ENCODE measurements around the gene ACSL1.
"Not testable (repeated sequence)": the region's sequence is repeated elsewhere in the genome, so short reads cannot be mapped to it uniquely, and the experiment has no call there.

The ACSL1 gene

GRCh38 chr4:184785813-184786212 is 40.0 kb downstream of the ACSL1 start:
- Histone ChIP-seq H3K36me3 (peaks cover 33% of the 10 kb centered on the region), H3K9me3 (ENCODE audit: severe bottlenecking) (no peaks in the 10 kb centered on the region), H3K27ac (no peak overlapping the region), H3K27me3 (ENCODE audit: insufficient read depth, low read depth, severe bottlenecking) (no peaks in the 10 kb centered on the region), H3K4me3 (ENCODE audit: low read depth, low read length) (no peak overlapping the region)
- DNase-seq = no peak
- TF ChIP-seq CTCF (IDR thresholded peaks at IDR 0.05; ENCODE audit: low read depth, low read length) = no peak

- no peak overlapping the region for H3K27ac ChIP-seq
- no peak for DNase-seq
- no peak for TF ChIP-seq CTCF (IDR thresholded peaks at IDR 0.05; ENCODE audit: low read depth, low read length)
These were observed 41.0 kb downstream of the ACSL1 start for GRCh38 chr4:184784628-184785257.

GRCh38 chr4:184782731-184783373 is 42.9 kb downstream of the ACSL1 start:
- H3K4me3 ChIP-seq (ENCODE audit: low read depth, low read length) = no peak overlapping the region
- H3K9me3 ChIP-seq (ENCODE audit: severe bottlenecking) = peaks cover 3% of the 10 kb centered on the region
- H3K27me3 ChIP-seq (ENCODE audit: insufficient read depth, low read depth, severe bottlenecking) = no peaks in the 10 kb centered on the region
- no peak overlapping the region for H3K27ac ChIP-seq
- DNase-seq = no peak
- peaks cover 33% of the 10 kb centered on the region for H3K36me3 ChIP-seq
- TF ChIP-seq CTCF (IDR thresholded peaks at IDR 0.05; ENCODE audit: low read depth, low read length) = no peak

More at GRCh38 chr4:184784628-184785257, 41.0 kb downstream of the ACSL1 start:
- H3K9me3 ChIP-seq (ENCODE audit: severe bottlenecking) = no peaks in the 10 kb centered on the region
- H3K27me3 ChIP-seq (ENCODE audit: insufficient read depth, low read depth, severe bottlenecking) = no peaks in the 10 kb centered on the region
- peaks cover 38% of the 10 kb centered on the region for H3K36me3 ChIP-seq
- no peak overlapping the region for H3K4me3 ChIP-seq (ENCODE audit: low read depth, low read length)

GRCh38 chr4:184779160-184779559 is 46.6 kb downstream of the ACSL1 start:
- H3K36me3 ChIP-seq = peaks cover 21% of the 10 kb centered on the region
- H3K4me3 ChIP-seq (ENCODE audit: low read depth, low read length); H3K9me3 ChIP-seq (ENCODE audit: severe bottlenecking); H3K27me3 ChIP-seq (ENCODE audit: insufficient read depth, low read depth, severe bottlenecking); H3K27ac ChIP-seq; DNase-seq: not testable (repeated sequence)

GRCh38 chr4:184778325-184778724 is 47.4 kb downstream of the ACSL1 start:
- Histone ChIP-seq H3K27ac (no peak overlapping the region), H3K36me3 (peaks cover 22% of the 10 kb centered on the region), H3K27me3 (ENCODE audit: insufficient read depth, low read depth, severe bottlenecking) (no peaks in the 10 kb centered on the region), H3K9me3 (ENCODE audit: severe bottlenecking) (peaks cover 3% of the 10 kb centered on the region), H3K4me3 (ENCODE audit: low read depth, low read length) (no peak overlapping the region)
- no peak for TF ChIP-seq CTCF (IDR thresholded peaks at IDR 0.05; ENCODE audit: low read depth, low read length)
- no peak for DNase-seq

GRCh38 chr4:184776821-184777220 is 48.9 kb downstream of the ACSL1 start:
- DNase-seq = no peak
- Histone ChIP-seq H3K9me3 (ENCODE audit: severe bottlenecking) (peaks cover 3% of the 10 kb centered on the region), H3K27me3 (ENCODE audit: insufficient read depth, low read depth, severe bottlenecking) (no peaks in the 10 kb centered on the region), H3K4me3 (ENCODE audit: low read depth, low read length) (no peak overlapping the region), H3K36me3 (peaks cover 26% of the 10 kb centered on the region), H3K27ac (no peak overlapping the region)
- TF ChIP-seq CTCF (IDR thresholded peaks at IDR 0.05; ENCODE audit: low read depth, low read length) = no peak
